ENCODE results near the gene SIK3.
A peak's percentile ranks its signal among the peaks of the same experiment; 100 is the strongest.

The SIK3 gene

GRCh38 chr11:117075186-117075585 lies 23.0 kb downstream of the SIK3 start:
- H3K4me1 ChIP-seq = peaks cover 0 to 62% (median 45%) of the 10 kb centered on the region in 4 donors
- intact Hi-C loops (cut with DNase I; ENCODE audit: low total_unique reads) = no loop called here
- no peaks in the 10 kb centered on the region for H3K9me3 ChIP-seq
- H3K27ac ChIP-seq = no peak overlapping the region
- no peaks in the 10 kb centered on the region for H3K27me3 ChIP-seq
- DNase-seq = no peak
- no peak for TF ChIP-seq CTCF (IDR thresholded peaks at IDR 0.05)
- H3K4me3 ChIP-seq = no peak overlapping the region
- no peaks in the 10 kb centered on the region for H3K36me3 ChIP-seq

GRCh38 chr11:117074119-117074518 lies 24.1 kb downstream of the SIK3 start:
- Histone ChIP-seq H3K4me1 (peaks cover 0 to 59% (median 45%) of the 10 kb centered on the region in 4 donors), H3K9me3 (no peaks in the 10 kb centered on the region), H3K36me3 (no peaks in the 10 kb centered on the region), H3K27me3 (no peaks in the 10 kb centered on the region), H3K27ac (no peak overlapping the region), H3K4me3 (no peak overlapping the region)
- intact Hi-C loops (cut with DNase I; ENCODE audit: low total_unique reads) = no loop called here
- no peak for DNase-seq
- no peak for TF ChIP-seq CTCF (IDR thresholded peaks at IDR 0.05)

GRCh38 chr11:117073539-117073938 lies 24.7 kb downstream of the SIK3 start:
- Histone ChIP-seq H3K4me1 (peaks cover 0 to 57% (median 43%) of the 10 kb centered on the region in 4 donors), H3K36me3 (no peaks in the 10 kb centered on the region), H3K9me3 (no peaks in the 10 kb centered on the region), H3K4me3 (no peak overlapping the region), H3K27ac (no peak overlapping the region), H3K27me3 (no peaks in the 10 kb centered on the region)
- DNase-seq = no peak
- intact Hi-C loops (cut with DNase I; ENCODE audit: low total_unique reads) = no loop called here
- TF ChIP-seq CTCF (IDR thresholded peaks at IDR 0.05) = no peak

- Histone ChIP-seq H3K9me3 (no peaks in the 10 kb centered on the region), H3K27ac (no peak overlapping the region)
Observed at GRCh38 chr11:117072517-117073461, 25.4 kb downstream of the SIK3 start.

GRCh38 chr11:117071344-117071787 lies 26.9 kb downstream of the SIK3 start:
- Histone ChIP-seq H3K27me3 (no peaks in the 10 kb centered on the region), H3K4me3 (no peak overlapping the region), H3K27ac (no peak overlapping the region)

More at GRCh38 chr11:117072517-117073461, 25.4 kb downstream of the SIK3 start:
- Histone ChIP-seq H3K36me3 (no peaks in the 10 kb centered on the region), H3K27me3 (no peaks in the 10 kb centered on the region), H3K4me1 (peaks cover 0 to 50% (median 39%) of the 10 kb centered on the region in 4 donors), H3K4me3 (no peak overlapping the region)
- intact Hi-C loops (cut with DNase I; ENCODE audit: low total_unique reads) = no loop called here
- no peak for DNase-seq
- TF ChIP-seq CTCF (IDR thresholded peaks at IDR 0.05) = no peak

More at GRCh38 chr11:117071344-117071787, 26.9 kb downstream of the SIK3 start:
- DNase-seq = peak in 1 of 2 donors; percentile 38
- Histone ChIP-seq H3K9me3 (no peaks in the 10 kb centered on the region), H3K36me3 (no peaks in the 10 kb centered on the region), H3K4me1 (peaks cover 0 to 36% (median 28%) of the 10 kb centered on the region in 4 donors)
- TF ChIP-seq CTCF (IDR thresholded peaks at IDR 0.05) = no peak
- intact Hi-C loops (cut with DNase I; ENCODE audit: low total_unique reads) = no loop called here
